H1 (cell line): ENCODE data around the gene SAAL1. TPM values are rescaled to one million over a fixed set of nuclear protein-coding genes. Genes with fewer than 3 reads are reported as not detected.

ENCODE experiments used
- BACH1 ChIP-seq: IDR thresholded peaks from 2 replicates; pipeline ENCODE4 v1.6.1; 2012; ENCODE audit warnings: low read length, improper control_type of control experiment
- CEBPB ChIP-seq: IDR thresholded peaks from 2 replicates; pipeline ENCODE4 v1.6.1; 2012; ENCODE audit warnings: low read depth, low read length
- CHD2 ChIP-seq: IDR thresholded peaks from 2 replicates; pipeline ENCODE4 v1.6.1; 2012; ENCODE audit warnings: low read length, improper control_type of control experiment
- CTBP2 ChIP-seq: IDR thresholded peaks from 2 replicates; pipeline ENCODE4 v1.7.0; 2011; ENCODE audit warnings: borderline replicate concordance, mild to moderate bottlenecking, moderate library complexity, mixed read lengths, low read length; ENCODE audit not compliant: insufficient read depth, insufficient read length
- EGR1 ChIP-seq: IDR thresholded peaks from 2 replicates; pipeline ENCODE4 v1.6.1; 2011; ENCODE audit warnings: low read depth, low read length, borderline replicate concordance
- EP300 ChIP-seq, 2 experiments: IDR thresholded peaks; 1 replicate in 1 of 2; 2 replicates in 1 of 2; pipeline ENCODE4 v1.6.1; 2011 to 2012; ENCODE audit warnings: low read depth in 2 of 2, low read length in 2 of 2, mild to moderate bottlenecking in 2 of 2, borderline replicate concordance in 1 of 2, inconsistent platforms in 1 of 2, moderate library complexity in 1 of 2
- EZH2 ChIP-seq: fragments of 200-600 bp; sonication (generic); IDR thresholded peaks from 2 replicates; pipeline ENCODE4 v1.7.1; 2012; ENCODE audit warnings: low read depth, mild to moderate bottlenecking, moderate library complexity, low read length, inconsistent platforms; ENCODE audit not compliant: severe bottlenecking
- GTF2F1 ChIP-seq: IDR thresholded peaks from 2 replicates; pipeline ENCODE4 v1.6.1; 2012; ENCODE audit warnings: low read depth, low read length, improper control_type of control experiment, borderline replicate concordance
- HDAC6 ChIP-seq: IDR thresholded peaks from one replicate; pipeline ENCODE4 v1.7.1; 2012; ENCODE audit warnings: low read depth, mild to moderate bottlenecking, inconsistent platforms, low read length, moderate library complexity
- KDM1A ChIP-seq: fragments of 200-600, 300-600 bp; sonication (generic); IDR thresholded peaks from 2 replicates; pipeline ENCODE4 v1.7.1; 2016; ENCODE audit warnings: mild to moderate bottlenecking, low read length, borderline replicate concordance
- POU5F1 ChIP-seq: IDR thresholded peaks from 2 replicates; pipeline ENCODE4 v1.6.1; 2011; ENCODE audit warnings: low read depth, mild to moderate bottlenecking, low read length, moderate library complexity
- RFX5 ChIP-seq: IDR thresholded peaks from 2 replicates; pipeline ENCODE4 v1.6.1; 2011; ENCODE audit warnings: low read depth, low read length, improper control_type of control experiment, borderline replicate concordance
- RXRA ChIP-seq: IDR thresholded peaks from 2 replicates; pipeline ENCODE4 v1.6.1; 2011; ENCODE audit warnings: low read depth, mild to moderate bottlenecking, low read length, moderate library complexity; ENCODE audit not compliant: insufficient read depth
- SIRT6 ChIP-seq: IDR thresholded peaks from one replicate; pipeline ENCODE4 v1.7.1; 2012; ENCODE audit warnings: low read length, inconsistent platforms
- SP1 ChIP-seq: IDR thresholded peaks from 2 replicates; pipeline ENCODE4 v1.6.1; 2011; ENCODE audit warnings: low read depth, low read length
- SP2 ChIP-seq: IDR thresholded peaks from 2 replicates; pipeline ENCODE4 v1.6.1; 2012; ENCODE audit warnings: mild to moderate bottlenecking, low read length, inconsistent platforms
- SP4 ChIP-seq: IDR thresholded peaks from 2 replicates; pipeline ENCODE4 v1.6.1; 2012; ENCODE audit warnings: low read length, inconsistent platforms
- TBP ChIP-seq: IDR thresholded peaks from 2 replicates; pipeline ENCODE4 v1.6.1; 2011; ENCODE audit warnings: low read depth, low read length, improper control_type of control experiment
- TEAD4 ChIP-seq: IDR thresholded peaks from 2 replicates; pipeline ENCODE4 v1.6.1; 2012; ENCODE audit warnings: low read depth, low read length, inconsistent platforms, mixed read lengths
- polyA plus RNA-seq, 7 experiments: library from polyadenylated mRNA; depleted of rRNA in 3 of 7; stranded (reverse) in 5 of 7; unstranded in 2 of 7; fragments of >200 nt in 5 of 7; fragments of 200-250 nt in 2 of 7; gene quantifications; 1 replicate in 5 of 7; 2 replicates in 1 of 7; 4 replicates in 1 of 7; pipeline versions ENCODE4 v1.2.1 to v1.2.3, GENCODE V29; 2011 to 2013; ENCODE audit warnings: missing spikeins in 2 of 7, mixed read lengths in 2 of 7
- total RNA-seq: library from RNA; stranded (reverse); fragmentation: NEBNext Ultra II Directional; extraction: Animal tissue kit (Norgen Biotek cat#: 25700); gene quantifications from 2 replicates; pipeline ENCODE4 v1.2.1, GENCODE V29; 2021
- TF ChIP-seq, protein P1 (sequence below): IDR thresholded peaks from 2 replicates; pipeline ENCODE4 v1.6.1; 2012; ENCODE audit warnings: low read length, inconsistent platforms
- TF ChIP-seq, protein P2 (sequence below): IDR thresholded peaks from 2 replicates; pipeline ENCODE4 v1.6.1; 2012; ENCODE audit warnings: inconsistent platforms

SAAL1 gene
- total and polyA plus RNA-seq, 2 of the 8 experiments (the other 6 are each of a cell fraction or from before 2014, with no cell fraction given), result 26.4 to 46.6 TPM

DNA sequence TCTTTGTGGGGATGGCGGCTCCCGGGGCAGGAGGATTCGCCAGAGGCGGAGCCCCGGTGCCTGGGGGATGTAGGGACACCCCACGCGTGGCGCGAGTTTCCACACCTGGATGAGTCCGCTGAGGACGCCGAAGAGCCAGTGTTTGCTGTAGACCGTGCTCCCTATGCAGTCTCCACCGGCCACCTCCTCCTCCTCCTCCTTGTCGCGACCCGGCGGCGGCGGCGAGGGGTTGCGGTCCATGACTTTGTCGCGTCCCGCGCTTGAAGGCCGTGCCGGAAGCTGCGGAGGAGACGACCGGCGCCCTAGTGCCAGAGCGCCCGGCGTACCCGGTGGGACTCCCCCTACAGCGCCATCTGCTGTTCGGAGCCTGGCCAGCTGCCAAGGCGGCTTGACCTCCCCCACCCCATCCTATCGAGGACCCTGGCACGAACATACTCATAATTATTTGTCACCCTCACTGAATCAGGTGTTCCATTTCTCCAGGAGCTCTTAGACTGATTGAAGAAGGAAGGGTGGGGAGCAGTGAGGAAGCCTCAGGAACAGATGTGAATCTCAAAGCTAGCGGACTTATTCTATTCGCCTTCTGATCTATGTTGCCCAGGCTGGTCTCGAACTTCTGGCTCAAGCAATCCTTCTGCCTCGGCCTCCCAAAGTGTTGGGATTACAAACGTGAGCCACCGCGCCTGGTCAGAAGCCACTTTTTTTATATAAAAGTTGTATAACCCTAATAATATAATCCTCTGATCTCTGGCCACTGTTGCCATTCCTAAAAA, at the start of gene SAAL1 (continued):
- TF ChIP-seq, protein P1, sequence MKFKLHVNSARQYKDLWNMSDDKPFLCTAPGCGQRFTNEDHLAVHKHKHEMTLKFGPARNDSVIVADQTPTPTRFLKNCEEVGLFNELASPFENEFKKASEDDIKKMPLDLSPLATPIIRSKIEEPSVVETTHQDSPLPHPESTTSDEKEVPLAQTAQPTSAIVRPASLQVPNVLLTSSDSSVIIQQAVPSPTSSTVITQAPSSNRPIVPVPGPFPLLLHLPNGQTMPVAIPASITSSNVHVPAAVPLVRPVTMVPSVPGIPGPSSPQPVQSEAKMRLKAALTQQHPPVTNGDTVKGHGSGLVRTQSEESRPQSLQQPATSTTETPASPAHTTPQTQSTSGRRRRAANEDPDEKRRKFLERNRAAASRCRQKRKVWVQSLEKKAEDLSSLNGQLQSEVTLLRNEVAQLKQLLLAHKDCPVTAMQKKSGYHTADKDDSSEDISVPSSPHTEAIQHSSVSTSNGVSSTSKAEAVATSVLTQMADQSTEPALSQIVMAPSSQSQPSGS, result no peak
- no peak for TF ChIP-seq RFX5
- TF ChIP-seq RXRA, result no peak
- TF ChIP-seq TBP, result peak; percentile 80
- peak; percentile 90 for TF ChIP-seq BACH1
- TF ChIP-seq EZH2, result no peak
- TF ChIP-seq GTF2F1, result 0 out of 2 replicates have a peak, but pooled peaks have one; percentile 37
- TF ChIP-seq KDM1A, result 0 out of 2 replicates have a peak, but pooled peaks have one; percentile 18
- no peak for TF ChIP-seq HDAC6
- peak; percentile 72 for TF ChIP-seq SP2
- TF ChIP-seq EGR1, result peak; percentile 84
- TF ChIP-seq CTBP2, result no peak
- 0 out of 2 replicates have a peak, but pooled peaks have one; percentile 26 for TF ChIP-seq TEAD4
- no peak for TF ChIP-seq SIRT6
- no peak for TF ChIP-seq POU5F1
- TF ChIP-seq, protein P2, sequence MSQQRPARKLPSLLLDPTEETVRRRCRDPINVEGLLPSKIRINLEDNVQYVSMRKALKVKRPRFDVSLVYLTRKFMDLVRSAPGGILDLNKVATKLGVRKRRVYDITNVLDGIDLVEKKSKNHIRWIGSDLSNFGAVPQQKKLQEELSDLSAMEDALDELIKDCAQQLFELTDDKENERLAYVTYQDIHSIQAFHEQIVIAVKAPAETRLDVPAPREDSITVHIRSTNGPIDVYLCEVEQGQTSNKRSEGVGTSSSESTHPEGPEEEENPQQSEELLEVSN, result no peak
- no peak for TF ChIP-seq CEBPB
- TF ChIP-seq SP4, result peak; percentile 80; the same call in 1 of the 2 replicates
- 0 out of 2 replicates have a peak, but pooled peaks have one; percentile 59 for TF ChIP-seq SP1
- TF ChIP-seq CHD2, result peak; percentile 69
- peak in 1 of 2 experiments; percentile 52; a peak in 1 of 3 replicates for TF ChIP-seq EP300 (IDR thresholded peaks at IDR 0.05; ENCODE audit: borderline replicate concordance in 1 of 2, low read depth in 2 of 2, low read length in 2 of 2)
